NCI-H748 (cell line): ENCODE data around the gene NKG7.

Experiments
- DNase-seq: peaks from one replicate; lab custom pipeline; 2025; ENCODE audit not compliant: unreplicated experiment; lab: John Stamatoyannopoulos, UW

NKG7 gene

DNA sequence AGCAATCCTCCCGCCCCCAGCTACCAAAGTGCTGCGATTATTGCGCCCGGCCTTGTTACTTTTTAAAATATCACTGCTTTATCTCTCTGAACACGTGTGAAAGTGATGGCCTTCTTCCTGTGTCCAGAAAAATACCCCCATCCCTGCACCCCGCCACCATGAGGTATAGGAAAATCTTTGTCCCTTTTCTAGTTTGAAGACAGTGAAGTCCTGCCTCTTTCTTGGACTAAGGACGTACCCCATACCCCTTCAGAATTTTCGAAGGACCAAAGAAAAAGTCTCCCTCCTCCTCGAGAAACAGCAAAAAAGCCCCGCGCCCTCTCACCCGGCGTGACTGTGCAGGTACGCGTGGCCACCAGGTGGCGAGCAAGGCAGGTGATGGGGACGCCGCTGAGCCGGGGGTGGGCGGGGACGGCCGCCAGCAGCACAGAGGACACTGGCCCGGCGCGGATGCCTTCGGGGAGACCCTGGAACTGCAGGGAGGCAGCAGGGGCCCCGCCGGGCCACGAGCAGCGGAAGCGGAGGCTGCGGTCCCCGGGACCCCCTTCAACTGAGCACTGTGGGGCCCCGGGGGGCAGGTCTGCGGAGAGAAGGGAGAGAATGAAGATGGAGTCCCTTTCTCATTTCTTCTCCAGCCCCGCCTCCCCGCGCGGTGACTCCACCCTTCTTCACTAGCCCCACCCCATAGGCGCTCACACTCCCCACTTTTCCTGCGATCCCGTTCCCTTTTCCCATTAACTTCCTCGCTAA lies 33.7 kb downstream of the NKG7 start:
- DNase-seq = peak; percentile 79

DNA sequence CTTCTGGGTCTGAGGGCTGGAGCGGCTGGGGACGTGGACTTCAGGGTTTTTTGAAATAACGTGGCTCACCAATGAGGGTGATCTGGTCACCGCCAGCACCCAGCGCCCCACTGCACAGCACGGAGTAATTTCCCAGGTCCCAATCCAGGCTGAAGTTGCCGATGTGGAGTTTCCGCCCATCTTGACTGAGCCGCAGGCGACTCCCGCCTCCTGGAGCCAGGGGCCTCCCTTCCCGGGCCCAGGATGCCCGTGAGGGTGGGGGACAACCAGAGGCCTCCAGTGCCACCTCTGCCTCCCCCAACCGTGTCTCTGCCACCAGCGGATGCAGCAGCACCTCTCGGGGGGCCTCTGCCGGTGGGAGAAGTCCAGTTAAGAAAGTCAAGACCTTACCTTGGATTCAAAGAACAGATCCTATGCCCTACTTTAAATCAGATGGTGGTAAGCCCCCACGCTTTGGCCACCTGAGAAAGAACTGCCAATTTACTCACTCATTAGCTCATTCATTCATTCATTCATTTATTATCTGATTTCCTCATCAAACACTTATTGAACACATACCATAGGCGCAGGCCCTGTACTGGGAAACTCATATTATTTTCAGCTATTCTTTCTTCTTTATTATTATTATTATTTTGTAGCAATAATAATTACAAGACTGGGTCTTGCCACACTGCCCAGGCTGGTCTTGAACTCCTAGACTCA lies 34.4 kb downstream of the NKG7 start:
- no peak for DNase-seq

DNA sequence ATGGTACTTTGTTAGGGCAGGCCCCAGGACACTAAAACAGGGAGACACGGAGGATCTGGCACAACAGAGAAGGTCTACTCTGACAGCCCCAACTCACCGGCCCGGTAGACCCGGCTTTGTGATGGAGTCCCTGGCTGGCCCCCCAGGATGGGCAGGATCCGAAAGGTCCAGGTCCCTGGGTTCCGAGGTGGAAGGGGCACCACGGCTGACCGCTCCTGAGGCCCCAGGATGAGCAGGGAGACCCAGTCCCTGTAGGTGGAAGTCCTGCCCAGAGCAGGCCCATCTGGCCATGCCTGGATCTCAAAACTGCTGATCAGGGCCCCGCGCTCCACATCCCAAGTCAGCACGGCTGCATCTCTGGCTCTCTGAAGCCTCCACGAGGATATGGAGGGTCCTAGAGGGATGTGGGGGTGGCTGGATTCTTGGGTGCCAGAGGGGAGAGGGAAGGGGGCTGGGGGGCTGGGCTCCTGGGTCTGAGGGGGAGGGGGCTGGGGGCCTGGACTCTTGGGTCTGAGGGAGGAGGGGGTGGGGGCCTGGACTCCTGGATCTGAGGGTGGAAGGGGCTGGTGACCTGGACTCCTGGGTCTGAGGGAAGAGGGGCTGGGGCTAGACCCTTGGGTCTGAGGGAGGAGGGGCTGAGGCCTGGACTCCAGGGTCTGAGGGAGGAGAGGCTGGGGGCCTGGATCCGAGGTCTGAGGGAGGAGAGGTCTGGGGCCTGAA lies 35.2 kb downstream of the NKG7 start:
- DNase-seq = no peak

DNA sequence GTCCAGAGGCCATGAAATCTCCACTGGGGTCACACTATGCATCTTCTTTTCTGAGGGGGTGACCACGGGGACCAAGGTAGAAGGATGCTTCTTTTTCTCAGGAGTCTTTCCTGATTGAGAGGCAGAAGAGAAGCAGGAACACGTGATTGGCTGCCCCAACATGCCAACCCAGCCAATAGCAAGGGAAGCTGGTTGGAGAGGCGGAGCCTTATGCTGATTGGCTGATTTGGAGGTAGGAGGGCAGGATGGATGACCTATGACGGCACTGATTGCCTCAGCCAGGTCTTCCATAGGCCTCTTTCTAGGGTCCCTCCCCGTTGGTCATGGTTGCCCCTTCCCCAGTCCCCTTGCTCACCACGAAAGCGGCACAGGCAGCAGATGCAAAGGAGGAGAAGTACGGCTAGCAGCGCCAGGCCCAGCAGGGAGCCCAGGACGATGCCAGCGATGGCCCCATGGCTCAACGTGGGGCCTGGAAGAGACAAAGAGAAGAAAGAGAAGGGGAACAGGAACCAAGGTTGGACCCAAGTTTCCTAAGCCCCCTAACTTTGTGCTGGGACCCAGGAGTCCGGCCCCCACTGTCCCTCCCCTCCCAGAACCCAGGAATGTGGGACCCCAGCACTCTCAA lies 38.5 kb downstream of the NKG7 start:
- DNase-seq = no peak

DNA sequence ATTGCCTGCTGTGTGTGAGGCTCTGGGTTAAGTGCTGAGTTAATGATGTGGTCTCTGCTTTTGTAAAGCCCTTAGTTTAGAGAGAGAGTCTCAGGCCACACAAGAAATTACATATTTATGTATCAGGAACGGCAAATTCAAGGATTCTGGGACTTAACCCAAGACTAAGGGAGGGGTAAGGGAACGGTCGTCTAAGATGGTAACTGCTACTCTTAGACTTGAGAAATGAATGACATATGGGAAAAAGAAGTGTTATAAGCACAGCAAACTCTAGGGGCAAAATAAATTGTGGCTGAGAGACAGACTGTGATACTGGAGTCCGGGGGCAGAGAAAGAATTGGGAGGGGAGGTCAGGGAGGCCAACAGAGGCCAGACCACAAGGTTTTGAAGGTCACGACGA lies 40.7 kb downstream of the NKG7 start:
- DNase-seq = no peak

DNA sequence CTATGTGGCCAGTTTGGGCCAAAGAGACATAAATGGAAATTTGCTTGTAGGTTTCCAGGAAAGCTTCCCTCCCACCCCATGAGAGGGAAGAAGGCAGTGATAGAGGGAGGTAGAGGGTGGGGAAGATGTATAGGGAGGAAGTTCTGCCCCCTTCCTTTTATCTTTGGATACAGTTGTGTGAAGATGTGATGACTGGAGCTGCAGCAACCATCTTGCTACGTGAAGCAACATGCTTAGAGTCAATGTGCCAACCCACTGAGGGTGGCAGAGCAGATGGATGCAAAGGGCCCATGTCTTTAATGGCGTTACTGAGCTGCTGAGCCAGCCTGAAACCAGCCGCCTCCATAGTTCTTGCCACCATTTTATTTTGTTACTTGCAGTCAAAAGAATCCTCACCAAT lies 41.3 kb downstream of the NKG7 start:
- no peak for DNase-seq

DNA sequence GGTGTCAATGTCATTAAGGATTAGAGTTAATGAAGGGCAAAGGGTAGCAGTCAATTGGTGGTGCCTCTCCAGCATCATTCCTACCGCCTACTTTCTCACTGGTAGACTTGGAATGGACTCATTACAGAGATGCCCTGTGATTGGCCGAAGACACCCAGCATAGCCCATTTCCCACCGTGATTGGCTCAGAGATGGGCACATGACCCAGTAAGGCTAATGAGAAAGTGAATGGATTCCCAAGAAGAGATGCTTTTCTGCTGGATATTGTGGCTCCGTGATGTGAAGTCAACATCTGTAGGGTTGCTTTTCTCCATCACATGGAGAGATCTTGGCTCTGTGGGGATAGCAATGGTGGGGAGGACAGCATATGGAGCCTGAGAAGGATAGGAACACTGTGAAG lies 42.1 kb downstream of the NKG7 start:
- no peak for DNase-seq

DNA sequence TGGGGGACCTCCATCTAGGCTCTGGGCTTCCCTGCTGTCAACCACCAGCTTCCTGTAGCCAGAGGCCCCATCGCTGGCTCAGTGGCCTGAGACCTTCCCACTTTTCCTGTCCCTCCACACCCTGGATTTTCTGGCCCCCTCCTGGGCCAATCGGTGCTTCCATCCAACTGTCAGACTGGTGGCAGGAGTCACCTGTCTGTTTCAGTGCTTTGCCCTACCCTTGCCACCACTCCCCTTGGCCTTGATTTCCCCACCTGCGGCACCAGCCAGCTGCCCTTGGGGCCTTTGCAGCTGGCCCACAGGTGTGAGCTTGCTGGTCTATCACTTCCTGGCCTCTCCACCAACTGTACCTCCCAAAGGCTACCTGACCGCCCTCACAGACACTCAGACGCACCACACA lies 43.0 kb downstream of the NKG7 start:
- no peak for DNase-seq

DNA sequence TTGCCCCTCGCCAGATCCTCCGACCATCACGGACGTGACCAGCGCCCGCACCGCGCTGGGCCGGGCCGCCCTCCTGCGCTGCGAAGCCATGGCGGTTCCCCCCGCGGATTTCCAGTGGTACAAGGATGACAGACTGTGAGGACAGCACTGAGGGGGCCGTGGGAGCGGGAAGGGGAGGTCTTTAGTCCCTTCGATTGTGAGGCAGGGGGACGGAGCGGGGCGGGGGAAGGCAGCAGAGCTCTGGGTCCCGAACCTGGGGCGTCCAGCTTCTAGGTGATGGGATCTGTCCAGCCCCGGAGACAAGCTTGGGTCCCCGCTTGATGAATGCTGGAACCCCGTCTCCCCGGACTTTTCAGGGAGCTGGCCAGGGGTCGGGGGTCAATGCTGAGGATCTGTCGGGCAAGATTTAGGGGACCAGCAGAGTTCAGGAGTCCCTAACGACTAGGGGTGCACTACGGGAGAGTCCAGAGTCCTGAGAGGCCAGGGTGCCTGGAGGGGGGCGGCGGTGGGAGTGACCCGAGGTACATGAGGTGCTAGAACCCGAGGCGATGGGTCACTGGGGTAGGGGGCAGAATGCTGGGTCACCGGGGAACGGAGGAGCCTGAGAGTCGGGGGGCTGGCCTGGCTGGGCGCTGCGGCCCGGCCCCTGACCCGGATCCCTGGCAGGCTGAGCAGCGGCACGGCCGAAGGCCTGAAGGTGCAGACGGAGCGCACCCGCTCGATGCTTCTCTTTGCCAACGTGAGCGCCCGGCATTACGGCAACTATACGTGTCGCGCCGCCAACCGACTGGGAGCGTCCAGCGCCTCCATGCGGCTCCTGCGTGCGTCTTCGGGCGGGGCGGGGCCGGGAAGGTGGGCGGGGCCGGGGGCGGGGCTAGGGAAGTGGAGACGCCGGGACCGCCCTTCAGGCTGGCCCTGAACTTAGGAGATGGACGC lies 45.1 kb downstream of the NKG7 start:
- no peak for DNase-seq

DNA sequence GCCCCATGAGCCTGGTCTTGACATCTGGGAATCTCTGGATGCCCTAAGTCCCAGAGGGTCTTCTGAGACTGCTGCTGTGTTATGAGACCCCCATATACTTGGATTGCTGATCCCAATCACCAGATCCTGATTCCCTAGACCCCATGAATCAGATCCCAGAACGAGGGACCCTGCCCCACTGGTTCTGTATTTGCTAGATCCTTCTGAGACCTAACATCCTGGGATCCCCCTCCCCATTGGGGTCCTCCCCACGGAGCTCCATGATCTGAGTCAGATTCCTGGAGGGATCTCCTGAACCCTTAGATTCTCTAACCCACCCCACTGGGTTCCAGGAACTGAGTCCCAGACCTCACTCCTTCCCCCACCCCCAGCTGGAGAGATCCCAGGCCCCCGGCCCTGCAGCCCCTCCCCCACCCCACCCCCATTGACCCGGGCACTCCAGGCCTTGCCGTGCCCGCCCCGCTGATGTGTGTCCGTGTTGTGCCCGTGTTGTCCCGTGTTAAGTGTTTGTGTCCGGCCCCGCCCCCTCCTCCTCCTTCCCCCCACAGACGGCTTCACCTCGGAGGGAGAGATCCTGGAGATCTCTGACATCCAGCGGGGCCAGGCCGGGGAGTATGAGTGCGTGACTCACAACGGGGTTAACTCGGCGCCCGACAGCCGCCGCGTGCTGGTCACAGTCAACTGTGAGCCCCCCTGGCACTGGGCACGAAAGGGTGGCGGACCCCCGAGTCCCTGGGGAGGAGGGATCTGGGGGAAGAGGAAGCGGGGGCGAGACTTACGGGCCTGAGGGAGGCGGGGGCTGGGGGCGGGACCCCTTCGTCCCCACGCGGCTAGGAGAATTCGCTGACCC lies 46.0 kb downstream of the NKG7 start:
- DNase-seq = no peak

DNA sequence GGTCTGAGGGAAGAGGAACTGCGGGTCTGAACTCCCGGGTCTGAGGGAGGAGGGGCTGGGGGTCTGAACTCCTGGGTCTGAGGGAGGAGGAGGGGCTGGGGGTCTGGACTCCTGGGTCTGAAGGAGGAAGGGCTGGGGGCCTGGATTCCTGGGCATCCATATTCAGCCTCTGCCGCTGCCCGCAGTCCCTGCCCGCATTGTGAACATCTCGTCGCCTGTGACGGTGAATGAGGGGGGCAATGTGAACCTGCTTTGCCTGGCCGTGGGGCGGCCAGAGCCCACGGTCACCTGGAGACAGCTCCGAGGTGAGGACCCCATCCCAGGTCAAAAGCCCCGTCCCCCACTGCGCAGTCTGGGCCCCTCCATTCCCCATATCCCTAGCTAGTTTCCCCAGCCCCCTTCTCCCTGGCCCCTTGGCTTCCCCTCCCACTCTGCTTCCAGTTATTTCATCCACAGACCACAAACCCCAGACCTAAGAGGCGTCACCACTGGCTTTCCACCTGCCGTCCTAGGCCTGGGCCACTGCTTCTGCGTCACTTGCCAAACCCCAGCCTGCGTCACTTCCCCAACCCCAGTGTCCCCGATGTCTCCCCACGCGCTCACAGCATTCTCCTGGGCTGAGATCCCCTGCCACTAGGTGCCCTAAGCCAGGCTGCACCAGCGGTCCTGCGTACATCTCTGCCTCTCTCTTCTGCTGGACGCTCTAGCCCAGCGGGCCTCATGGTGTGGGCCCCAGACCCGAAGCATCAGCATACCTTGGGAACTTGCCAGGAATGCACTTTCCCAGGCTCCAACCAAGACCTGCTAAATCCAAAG lies 47.1 kb downstream of the NKG7 start:
- DNase-seq = no peak

DNA sequence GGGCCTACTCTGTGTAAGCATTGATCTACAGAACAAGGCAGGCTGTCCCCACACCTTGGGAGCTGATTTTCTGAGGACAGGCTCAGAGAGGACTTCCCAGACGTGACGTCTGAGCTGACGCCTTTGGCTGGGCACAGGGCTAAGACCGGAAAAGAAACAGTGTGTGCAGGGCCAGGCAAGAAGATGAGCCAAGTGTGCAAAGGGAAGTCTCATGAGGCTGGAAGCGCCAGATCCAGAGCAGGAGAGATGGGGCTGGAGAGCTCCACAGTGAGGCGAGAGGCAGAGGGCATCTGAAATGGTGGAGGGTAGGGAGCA lies 48.3 kb downstream of the NKG7 start:
- DNase-seq = no peak

DNA sequence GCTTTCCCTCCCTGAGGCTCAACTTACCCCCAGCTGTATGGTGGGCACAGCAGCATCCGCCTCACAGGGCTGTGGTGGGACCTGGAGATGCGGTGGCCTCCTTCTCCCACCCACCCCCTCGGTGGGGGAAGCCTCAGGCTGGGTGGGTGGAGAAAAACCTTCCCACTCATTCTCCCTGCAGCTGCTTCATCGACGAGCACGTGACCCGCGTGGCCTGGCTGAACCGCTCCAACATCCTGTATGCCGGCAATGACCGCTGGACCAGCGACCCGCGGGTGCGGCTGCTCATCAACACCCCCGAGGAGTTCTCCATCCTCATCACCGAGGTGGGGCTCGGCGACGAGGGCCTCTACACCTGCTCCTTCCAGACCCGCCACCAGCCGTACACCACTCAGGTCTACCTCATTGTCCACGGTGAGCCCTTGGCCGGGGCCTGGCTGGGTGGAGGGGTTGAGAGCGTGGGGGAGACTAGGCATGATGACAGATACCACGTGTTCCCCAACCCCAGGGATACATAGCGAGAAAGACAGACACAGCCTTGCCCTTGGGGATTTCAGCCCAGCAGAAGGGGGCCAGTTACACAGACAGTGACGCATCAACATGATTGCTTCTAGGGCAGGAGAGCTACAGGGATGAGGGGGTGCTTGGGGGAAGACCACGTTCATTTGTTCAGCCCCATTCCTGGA lies 48.8 kb downstream of the NKG7 start:
- no peak for DNase-seq

DNA sequence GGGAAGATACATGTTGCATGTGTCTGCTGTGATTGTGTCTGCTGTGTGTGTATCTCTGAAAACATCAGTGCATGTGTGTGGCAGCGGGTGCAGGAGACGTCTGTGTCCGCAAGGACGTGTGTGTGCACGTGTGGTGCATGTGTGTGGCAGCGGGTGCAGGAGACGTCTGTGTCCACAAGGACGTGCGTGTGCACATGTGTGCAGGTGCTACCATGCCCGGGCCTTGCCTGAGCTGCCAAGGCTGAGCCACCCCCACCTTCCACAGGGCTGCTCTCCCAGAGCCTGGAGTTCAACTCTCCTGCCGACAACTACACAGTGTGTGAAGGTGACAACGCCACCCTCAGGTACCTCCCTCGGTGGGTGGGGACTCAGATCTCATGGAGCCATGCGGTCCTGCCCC lies 50.7 kb downstream of the NKG7 start:
- DNase-seq = no peak
